IMR-90 (cell line): ENCODE data around the gene HTT-AS. TPM values are rescaled to one million over a fixed set of nuclear protein-coding genes. Genes with fewer than 3 reads are reported as not detected.

Experiments used
- ATAC-seq: fragments of 200-7000 bp; cut with Tn5 transposase; 2 replicates; pipeline ENCODE4 v1.9.1; 2020; ENCODE audit warnings: low read depth, mild to moderate bottlenecking, moderate library complexity
- BruUV-seq: library from RNA; stranded (reverse); fragments of 400-500 nt; replicated peaks from 2 replicates; lab custom pipeline; 2021; lab: Mats Ljungman, UMichigan
- CTCF ChIA-PET: fragments of 300-600 bp; formaldehyde crosslinking; extraction: SDS; loops from one replicate; lab custom pipeline; 2021; ENCODE audit warnings: antibody characterized with exemption; lab: Yijun Ruan, JAX
- POLR2A ChIA-PET: fragments of 300-600 bp; sonication (Branson Sonifier 250); formaldehyde crosslinking; loops from one replicate; lab custom pipeline; 2022; ENCODE audit warnings: antibody characterized with exemption; ENCODE audit not compliant: unreplicated experiment; lab: Charles Lee
- DNase-seq: peaks from one replicate; pipeline ENCODE4 v3.0.0; 2013
- H2AFZ ChIP-seq: replicated peaks from 2 replicates; pipeline ENCODE3; 2013; ENCODE audit warnings: low read length, mild to moderate bottlenecking; ENCODE audit not compliant: poor library complexity
- H2AK5ac ChIP-seq: 2 replicates; pipeline ENCODE4 v1.6.1; 2013; ENCODE audit warnings: low read depth, low read length, inconsistent platforms
- H2AK9ac ChIP-seq: replicated peaks from 2 replicates; pipeline ENCODE3; 2013; ENCODE audit warnings: mild to moderate bottlenecking, low read depth, low read length, moderate library complexity; ENCODE audit not compliant: poor library complexity
- H2BK120ac ChIP-seq: 2 replicates; pipeline ENCODE4 v1.6.1; 2013; ENCODE audit warnings: low read depth, low read length, inconsistent platforms
- H2BK15ac ChIP-seq: 3 replicates; pipeline ENCODE4 v1.6.1; 2013; ENCODE audit warnings: low read depth, low read length, inconsistent platforms
- H2BK20ac ChIP-seq: 2 replicates; pipeline ENCODE4 v1.6.1; 2013; ENCODE audit warnings: low read depth, mild to moderate bottlenecking, inconsistent platforms, low read length, moderate library complexity
- H2BK5ac ChIP-seq: 2 replicates; pipeline ENCODE4 v1.6.1; 2013; ENCODE audit warnings: mild to moderate bottlenecking, low read depth, low read length, inconsistent platforms; ENCODE audit not compliant: poor library complexity, severe bottlenecking
- H3K14ac ChIP-seq: replicated peaks from 2 replicates; pipeline ENCODE4 v1.6.1; 2013; ENCODE audit warnings: low read depth, low read length, inconsistent platforms
- H3K18ac ChIP-seq: 2 replicates; pipeline ENCODE4 v1.6.1; 2013; ENCODE audit warnings: low read depth, low read length, control low read depth
- H3K23ac ChIP-seq: 2 replicates; pipeline ENCODE4 v1.6.1; 2013; ENCODE audit warnings: low read depth, low read length, inconsistent platforms
- H3K27ac ChIP-seq: 2 replicates; pipeline ENCODE4 v1.5.1; 2013; ENCODE audit warnings: mild to moderate bottlenecking, control low read depth, low read length; ENCODE audit not compliant: insufficient read depth
- H3K27me3 ChIP-seq: 2 replicates; pipeline ENCODE4 v1.6.1; 2013; ENCODE audit warnings: low read length; ENCODE audit not compliant: control insufficient read depth, insufficient read depth
- H3K36me3 ChIP-seq: 2 replicates; pipeline ENCODE4 v1.6.1; 2013; ENCODE audit warnings: low read length, mixed read lengths; ENCODE audit not compliant: control insufficient read depth, insufficient read depth
- H3K4ac ChIP-seq: 2 replicates; pipeline ENCODE4 v1.6.1; 2013; ENCODE audit warnings: low read depth, low read length, inconsistent platforms
- H3K4me1 ChIP-seq: 2 replicates; pipeline ENCODE4 v1.6.1; 2013; ENCODE audit warnings: low read length, mixed read lengths; ENCODE audit not compliant: control insufficient read depth, insufficient read depth
- H3K4me2 ChIP-seq: 2 replicates; pipeline ENCODE4 v1.6.1; 2013; ENCODE audit warnings: low read depth, mild to moderate bottlenecking, control low read depth, low read length, moderate library complexity
- H3K4me3 ChIP-seq: 2 replicates; pipeline ENCODE4 v1.5.1; 2013; ENCODE audit warnings: low read depth, mild to moderate bottlenecking, control low read depth, low read length, moderate library complexity; ENCODE audit not compliant: insufficient read depth
- H3K56ac ChIP-seq: 2 replicates; pipeline ENCODE4 v1.6.1; 2013; ENCODE audit warnings: low read length, inconsistent platforms; ENCODE audit not compliant: insufficient read depth; ENCODE audit errors: extremely low read depth
- H3K79me1 ChIP-seq, 2 experiments: 2 replicates each; pipeline ENCODE4 v1.6.1; 2013; ENCODE audit warnings: low read length in 2 of 2, inconsistent platforms in 1 of 2, low read depth in 1 of 2
- H3K9ac ChIP-seq: 2 replicates; pipeline ENCODE4 v1.6.1; 2013; ENCODE audit warnings: low read depth, low read length, control low read depth
- H3K9me1 ChIP-seq: 2 replicates; pipeline ENCODE4 v1.6.1; 2013; ENCODE audit warnings: low read length, inconsistent platforms; ENCODE audit not compliant: insufficient read depth
- H3K9me3 ChIP-seq: 2 replicates; pipeline ENCODE4 v1.6.1; 2013; ENCODE audit warnings: low read length; ENCODE audit not compliant: control insufficient read depth, insufficient read depth
- H4K20me1 ChIP-seq: 2 replicates; pipeline ENCODE4 v1.6.1; 2013; ENCODE audit warnings: low read length, inconsistent platforms; ENCODE audit not compliant: insufficient read depth
- H4K5ac ChIP-seq: 2 replicates; pipeline ENCODE4 v1.6.1; 2013; ENCODE audit warnings: mild to moderate bottlenecking, low read depth, low read length, control low read depth
- H4K8ac ChIP-seq, 2 experiments: 2 replicates each; pipeline ENCODE4 v1.6.1; 2013; ENCODE audit warnings: low read depth in 2 of 2, low read length in 2 of 2, control low read depth in 1 of 2, inconsistent platforms in 1 of 2
- H4K91ac ChIP-seq: 2 replicates; pipeline ENCODE4 v1.6.1; 2013; ENCODE audit warnings: low read depth, low read length, inconsistent platforms; ENCODE audit not compliant: insufficient read depth
- BHLHE40 ChIP-seq: fragments of 150-350 bp; IDR thresholded peaks from 2 replicates; pipeline ENCODE4 v1.6.1; 2016; ENCODE audit warnings: mild to moderate bottlenecking, low read depth, low read length
- CEBPB ChIP-seq: IDR thresholded peaks from 2 replicates; pipeline ENCODE4 v1.6.1; 2012; ENCODE audit warnings: low read depth, low read length, improper control_type of control experiment
- CHD1 ChIP-seq: IDR thresholded peaks from 2 replicates; pipeline ENCODE4 v1.6.1; 2012; ENCODE audit warnings: low read depth, low read length, improper control_type of control experiment
- CTCF ChIP-seq: conservative IDR thresholded peaks from 2 replicates; pipeline ENCODE4 v1.5.1; 2012; ENCODE audit warnings: mild to moderate bottlenecking, low read depth, low read length, improper control_type of control experiment
- ELK1 ChIP-seq: fragments of 150-350 bp; IDR thresholded peaks from 2 replicates; pipeline ENCODE4 v1.6.1; 2016; ENCODE audit warnings: low read depth, mild to moderate bottlenecking, low read length, moderate library complexity, borderline replicate concordance
- FOS ChIP-seq: fragments of 150-350 bp; IDR thresholded peaks from 2 replicates; pipeline ENCODE4 v1.6.1; 2016; ENCODE audit warnings: low read depth, low read length
- MAZ ChIP-seq: IDR thresholded peaks from 2 replicates; pipeline ENCODE4 v1.6.1; 2012; ENCODE audit warnings: low read depth, mild to moderate bottlenecking, low read length, improper control_type of control experiment, moderate library complexity, borderline replicate concordance
- NFE2L2 ChIP-seq: fragments of 150-350 bp; IDR thresholded peaks from 2 replicates; pipeline ENCODE4 v1.6.1; 2016; ENCODE audit warnings: low read depth, mild to moderate bottlenecking, low read length
- RAD21 ChIP-seq: IDR thresholded peaks from 2 replicates; pipeline ENCODE4 v1.6.1; 2012; ENCODE audit warnings: low read length, improper control_type of control experiment
- RFX5 ChIP-seq: IDR thresholded peaks from 2 replicates; pipeline ENCODE4 v1.8.0; 2012; ENCODE audit warnings: low read depth, mild to moderate bottlenecking, low read length, moderate library complexity
- USF2 ChIP-seq: fragments of 150-350 bp; IDR thresholded peaks from 2 replicates; pipeline ENCODE4 v1.6.1; 2017; ENCODE audit warnings: mild to moderate bottlenecking, antibody characterized with exemption, low read length, low read depth
- WGBS, 2 experiments: methylation state at CpG; one replicate each; pipeline versions ENCODE4 v1.1.5 to v1.1.7; 2013; ENCODE audit warnings: missing lambda C conversion rate in 2 of 2; ENCODE audit not compliant: insufficient read length in 1 of 2; ENCODE audit errors: extremely low coverage in 2 of 2; 5-methylcytosine and 5-hydroxymethylcytosine counted together
- dilution Hi-C: fragments of 300-500 bp; cut with HindIII; formaldehyde crosslinking; loops from one replicate; pipeline ENCODE4 v1.14.3; 2018; ENCODE audit warnings: low sequenced_read_pairs; ENCODE audit not compliant: unreplicated experiment
- in situ Hi-C: fragments of 300-500 bp; cut with MboI; formaldehyde crosslinking; loops from 3 replicates; pipeline ENCODE4 v1.14.3; 2019; ENCODE audit warnings: low sequenced_read_pairs, inconsistent platforms, mixed read lengths
- intact Hi-C: fragments of 100-400 bp; cut with micrococcal nuclease; formaldehyde crosslinking; loops from 2 replicates; pipeline ENCODE4 v1.10.0; 2022
- polyA plus RNA-seq, 3 experiments: library from polyadenylated mRNA; depleted of rRNA; stranded (reverse); fragments of >200 nt; gene quantifications; 2 replicates each; pipeline ENCODE4 v1.2.3, GENCODE V29; 2012; ENCODE audit warnings: low replicate concordance in 1 of 3
- total RNA-seq: library from RNA; depleted of rRNA; stranded (reverse); fragments of >200 nt; gene quantifications from 2 replicates; pipeline ENCODE4 v1.2.3, GENCODE V29; 2012

Gene HTT-AS
- total and polyA plus RNA-seq, 2 of the 4 experiments (the other 2 are of a cell fraction) = not detected

- H3K56ac ChIP-seq = no peak overlapping the region
- peaks cover 16% of the 10 kb centered on the region for H3K36me3 ChIP-seq
- H3K27ac ChIP-seq = no peak overlapping the region
- no peak overlapping the region for H2BK5ac ChIP-seq
- no peak overlapping the region for H2AK5ac ChIP-seq
- H2BK15ac ChIP-seq = no peak overlapping the region
- H3K4ac ChIP-seq = no peak overlapping the region
- ChIA-PET POLR2A (no interaction called here), CTCF (no interaction called here)
- H3K79me1 ChIP-seq = peaks cover 16 to 19% of the 10 kb centered on the region in 2 experiments
- H4K20me1 ChIP-seq = peaks cover 2% of the 10 kb centered on the region
- no peaks in the 10 kb centered on the region for H3K4me1 ChIP-seq
- no peak overlapping the region for H3K9ac ChIP-seq
- in situ Hi-C loops = no loop called here
- H3K4me2 ChIP-seq = no peak overlapping the region
- ATAC-seq (no peak), DNase-seq (no peak)
- H2AFZ ChIP-seq = no peak overlapping the region
- no CpG with 5 or more reads among the region's 5 CpGs for WGBS, 2 experiments
- H2BK120ac ChIP-seq = no peak overlapping the region
- H3K23ac ChIP-seq = no peak overlapping the region
- H3K14ac ChIP-seq = no peak overlapping the region
- H4K8ac ChIP-seq = no peak overlapping the region
- BruUV-seq = no TSS peak
- H2AK9ac ChIP-seq = no peak overlapping the region
- no peak overlapping the region for H3K4me3 ChIP-seq
- intact Hi-C loops = no loop called here
- H2BK20ac ChIP-seq = no peak overlapping the region
- dilution Hi-C loops = no loop called here
- H3K9me3 ChIP-seq = no peaks in the 10 kb centered on the region
- no peaks in the 10 kb centered on the region for H3K27me3 ChIP-seq
- no peak overlapping the region for H4K91ac ChIP-seq
- no peaks in the 10 kb centered on the region for H3K9me1 ChIP-seq
- H3K18ac ChIP-seq = no peak overlapping the region
- no peak for TF ChIP-seq BHLHE40
- TF ChIP-seq USF2 = no peak
- no peak for TF ChIP-seq CEBPB
- TF ChIP-seq ELK1 = no peak
- TF ChIP-seq NFE2L2 = no peak
- TF ChIP-seq RFX5 = no peak
- no peak for TF ChIP-seq FOS
- TF ChIP-seq RAD21 = no peak
- TF ChIP-seq CHD1 = no peak
- no peak for TF ChIP-seq CTCF
- no peak for TF ChIP-seq MAZ
- no peak overlapping the region for H4K5ac ChIP-seq
Measured at GRCh38 chr4:3091464-3091863, 17.1 kb upstream of the HTT-AS start.
